ENCODE data around the gene PGK1. TPM values are rescaled to one million over a fixed set of nuclear protein-coding genes. Genes with fewer than 3 reads are reported as not detected.
A peak's percentile ranks its signal among the peaks of the same experiment; 100 is the strongest.
"Not testable (repeated sequence)": the region's sequence is repeated elsewhere in the genome, so short reads cannot be mapped to it uniquely, and the experiment has no call there.

The PGK1 gene
- total and polyA plus RNA-seq, 8 donors = 270 to 420 (median 293) TPM

GRCh38 chrX:78139160-78140123, 35.4 kb downstream of the PGK1 start, which contains the start of gene TAF9B:
Gene TAF9B, minus strand, starts transcription at chrX:78139650. Its CDS starts 39 bp downstream, at chrX:78139611.
- peak; percentile 72 to 94 (median 90) for DNase-seq
- H3K27me3 ChIP-seq = no peaks in the 10 kb centered on the region
- no peaks in the 10 kb centered on the region for H3K9me3 ChIP-seq
- H3K36me3 ChIP-seq = no peaks in the 10 kb centered on the region
- TF ChIP-seq CTCF (IDR thresholded peaks at IDR 0.05) = no peak
- H3K27ac ChIP-seq = peak within 1 kb of the TSS; percentile 70 to 73
- intact Hi-C loops (cut with DNase I) = no loop called here
- ATAC-seq = peak; percentile 99
- H3K4me1 ChIP-seq = no peaks in the 10 kb centered on the region
- peak within 1 kb of the TSS; percentile 51 to 57 for H3K4me3 ChIP-seq

GRCh38 chrX:78140206-78140605, 36.2 kb downstream of the PGK1 start:
- H3K27ac ChIP-seq = no peak overlapping the region
- intact Hi-C loops (cut with DNase I) = no loop called here
- ATAC-seq (no peak), DNase-seq (no peak)
- H3K36me3 ChIP-seq = no peaks in the 10 kb centered on the region
- H3K4me3 ChIP-seq = no peak overlapping the region
- H3K4me1 ChIP-seq = no peaks in the 10 kb centered on the region
- TF ChIP-seq CTCF (IDR thresholded peaks at IDR 0.05) = no peak
- H3K27me3 ChIP-seq = no peaks in the 10 kb centered on the region
- no peaks in the 10 kb centered on the region for H3K9me3 ChIP-seq

GRCh38 chrX:78147002-78147540, 43.0 kb downstream of the PGK1 start:
- ATAC-seq; H3K4me1 ChIP-seq; intact Hi-C loops (cut with DNase I); H3K27me3 ChIP-seq; H3K4me3 ChIP-seq; H3K36me3 ChIP-seq; H3K27ac ChIP-seq; DNase-seq: not testable (repeated sequence)
- peaks cover 0 to 18% of the 10 kb centered on the region in 2 donors for H3K9me3 ChIP-seq

GRCh38 chrX:78157373-78157772, 53.3 kb downstream of the PGK1 start:
- H3K4me1 ChIP-seq; intact Hi-C loops (cut with DNase I); ATAC-seq; H3K27ac ChIP-seq; H3K9me3 ChIP-seq; H3K36me3 ChIP-seq; H3K27me3 ChIP-seq; DNase-seq; H3K4me3 ChIP-seq: not testable (repeated sequence)

GRCh38 chrX:78157846-78158245, 53.8 kb downstream of the PGK1 start:
- H3K27ac ChIP-seq; DNase-seq; ATAC-seq; H3K4me3 ChIP-seq; intact Hi-C loops (cut with DNase I); H3K4me1 ChIP-seq; H3K27me3 ChIP-seq; H3K9me3 ChIP-seq; H3K36me3 ChIP-seq: not testable (repeated sequence)

GRCh38 chrX:78160711-78161110, 56.7 kb downstream of the PGK1 start:
- intact Hi-C loops (cut with DNase I); H3K36me3 ChIP-seq; H3K27me3 ChIP-seq; H3K9me3 ChIP-seq; H3K27ac ChIP-seq; DNase-seq; H3K4me1 ChIP-seq; H3K4me3 ChIP-seq; ATAC-seq: not testable (repeated sequence)

GRCh38 chrX:78163175-78163574, 59.1 kb downstream of the PGK1 start:
- not testable (repeated sequence) for ATAC-seq

More at GRCh38 chrX:78163175-78163574, 59.1 kb downstream of the PGK1 start:
- H3K27ac ChIP-seq; H3K36me3 ChIP-seq; H3K9me3 ChIP-seq; DNase-seq; H3K4me3 ChIP-seq; intact Hi-C loops (cut with DNase I); H3K4me1 ChIP-seq; H3K27me3 ChIP-seq: not testable (repeated sequence)
